Stimulated activated CD4-positive, alpha-beta T cell treated with anti-CD3 and anti-CD28 coated beads, Interleukin-4, amount 100 ng/mL, for 48 hours (primary cell): ENCODE results near the gene NSMCE1.

Experiments used
- DNase-seq, 2 donors: peaks; one replicate each; pipeline ENCODE4 v3.0.0-alpha.2; 2020; ENCODE audit warnings: low read depth in 2 of 2

The NSMCE1 gene

GRCh38 chr16:27268376-27269299, at the start of gene NSMCE1:
NSMCE1 (minus strand) TSS chr16:27268772; CDS start chr16:27257570, 11,202 bp downstream.
- DNase-seq: peak; percentile 98 to 99

GRCh38 chr16:27317738-27318391, 49.3 kb upstream of the NSMCE1 start:
- peak in 1 of 2 donors; percentile 44 for DNase-seq

GRCh38 chr16:27317320-27317719, 48.7 kb upstream of the NSMCE1 start:
- DNase-seq: no peak

GRCh38 chr16:27316038-27316680, 47.6 kb upstream of the NSMCE1 start:
- no peak for DNase-seq

GRCh38 chr16:27315333-27316037, 46.9 kb upstream of the NSMCE1 start:
- peak; percentile 57 to 63 for DNase-seq

GRCh38 chr16:27314986-27315332, 46.4 kb upstream of the NSMCE1 start:
- no peak for DNase-seq

GRCh38 chr16:27314161-27314723, 45.7 kb upstream of the NSMCE1 start:
- peak; percentile 61 to 66 for DNase-seq

GRCh38 chr16:27313422-27314160, 45.0 kb upstream of the NSMCE1 start, which contains the start of gene IL4R:
IL4R (plus strand) TSS chr16:27313974; CDS start chr16:27340204, 26,230 bp downstream.
- peak; percentile 75 to 77 for DNase-seq

GRCh38 chr16:27312580-27313421, 44.2 kb upstream of the NSMCE1 start:
- DNase-seq: no peak

GRCh38 chr16:27311897-27312303, 43.3 kb upstream of the NSMCE1 start:
- no peak for DNase-seq

GRCh38 chr16:27311448-27311830, 42.9 kb upstream of the NSMCE1 start:
- DNase-seq: no peak

GRCh38 chr16:27310576-27311447, 42.2 kb upstream of the NSMCE1 start:
- DNase-seq: no peak

GRCh38 chr16:27308792-27309191, 40.2 kb upstream of the NSMCE1 start:
- DNase-seq: no peak

- no peak for DNase-seq
Measured at GRCh38 chr16:27305839-27306442, 37.4 kb upstream of the NSMCE1 start.

GRCh38 chr16:27304881-27305745, 36.5 kb upstream of the NSMCE1 start:
- no peak for DNase-seq

GRCh38 chr16:27304102-27304501, 35.5 kb upstream of the NSMCE1 start:
- no peak for DNase-seq
